SK-N-SH treated with all-trans-retinoic acid at 6 μM for 48 hours (cell line): ENCODE results near the gene HRH1.

ENCODE experiments used
- ARNTL ChIP-seq: fragments of 450-650 bp; formaldehyde crosslinking; IDR thresholded peaks from 2 replicates; pipeline ENCODE4 v1.5.0; 2020; ENCODE audit warnings: low read depth, mild to moderate bottlenecking, moderate library complexity, borderline replicate concordance
- CSDC2 ChIP-seq: fragments of 250-450 bp; sonication (Bioruptor Pico); IDR thresholded peaks from 2 replicates; pipeline ENCODE4 v1.5.0; 2020; ENCODE audit warnings: mild to moderate bottlenecking, moderate library complexity
- ESRRG ChIP-seq: fragments of 250-450 bp; sonication (Bioruptor Pico); IDR thresholded peaks from 2 replicates; pipeline ENCODE4 v1.6.1; 2021; ENCODE audit warnings: mild to moderate bottlenecking
- GLIS3 ChIP-seq: fragments of 250-450 bp; sonication (Bioruptor Pico); IDR thresholded peaks from 2 replicates; pipeline ENCODE4 v1.5.0; 2020; ENCODE audit warnings: mild to moderate bottlenecking, moderate library complexity
- PPARA ChIP-seq: fragments of 250-450 bp; sonication (Bioruptor Pico); IDR thresholded peaks from 2 replicates; pipeline ENCODE4 v1.5.0; 2020; ENCODE audit warnings: mild to moderate bottlenecking, borderline replicate concordance
- ZC3H10 ChIP-seq: fragments of 250-450 bp; sonication (Bioruptor Pico); IDR thresholded peaks from 2 replicates; pipeline ENCODE4 v1.5.1; 2021; ENCODE audit warnings: mild to moderate bottlenecking, moderate library complexity
- ZFP30 ChIP-seq: fragments of 450-650 bp; formaldehyde crosslinking; IDR thresholded peaks from 2 replicates; pipeline ENCODE4 v1.5.0; 2022; ENCODE audit warnings: mild to moderate bottlenecking, moderate library complexity
- ZNF565 ChIP-seq: fragments of 450-650 bp; formaldehyde crosslinking; conservative IDR thresholded peaks from 2 replicates; pipeline ENCODE4 v1.5.0; 2020; ENCODE audit warnings: low read depth, mild to moderate bottlenecking, moderate library complexity
- ZNF70 ChIP-seq: fragments of 450-650 bp; formaldehyde crosslinking; IDR thresholded peaks from 2 replicates; pipeline ENCODE4 v1.5.0; 2020; ENCODE audit warnings: mild to moderate bottlenecking, moderate library complexity
- TF ChIP-seq, protein P1 (sequence below): fragments of 250-450 bp; sonication (Bioruptor Pico); IDR thresholded peaks from 2 replicates; pipeline ENCODE4 v1.5.1; 2020; ENCODE audit warnings: low read depth, mild to moderate bottlenecking, moderate library complexity
- TF ChIP-seq, protein P2 (sequence below): fragments of 250-450 bp; sonication (Bioruptor Pico); IDR thresholded peaks from 2 replicates; pipeline ENCODE4 v1.8.0; 2021; ENCODE audit warnings: low read depth, mild to moderate bottlenecking, moderate library complexity, borderline replicate concordance
- TF ChIP-seq, protein P3 (sequence below): fragments of 250-450 bp; sonication (Bioruptor Pico); IDR thresholded peaks from 2 replicates; pipeline ENCODE4 v1.8.0; 2020; ENCODE audit warnings: mild to moderate bottlenecking, moderate library complexity, borderline replicate concordance

DNA sequence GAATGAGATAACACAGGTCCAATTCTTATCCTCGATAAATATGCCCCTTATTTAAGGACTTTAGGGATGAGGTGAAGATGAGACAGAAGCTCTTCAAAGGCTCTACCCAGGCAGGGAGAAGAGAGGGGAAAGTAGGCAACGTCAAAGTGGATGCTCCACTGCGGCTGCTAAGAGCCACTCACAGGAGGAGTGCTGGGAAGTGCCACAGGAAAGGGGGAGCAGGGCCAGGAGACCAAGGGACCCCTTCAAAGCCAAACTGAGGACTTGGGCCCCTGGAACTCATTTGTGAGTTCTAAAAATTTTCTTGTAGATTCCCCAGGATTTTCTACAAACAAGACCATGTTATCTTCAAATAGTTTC lies 70.6 kb downstream of the HRH1 start:
- TF ChIP-seq PPARA (CRISPR knock-in tag) (no peak), ZNF70 (CRISPR knock-in tag) (no peak), ZFP30 (no peak), CSDC2 (CRISPR knock-in tag) (no peak), GLIS3 (no peak), ZNF565 (CRISPR knock-in tag) (no peak), ESRRG (CRISPR knock-in tag) (no peak), ZC3H10 (CRISPR knock-in tag) (no peak), ARNTL (CRISPR knock-in tag) (no peak)
- TF ChIP-seq, protein P1, sequence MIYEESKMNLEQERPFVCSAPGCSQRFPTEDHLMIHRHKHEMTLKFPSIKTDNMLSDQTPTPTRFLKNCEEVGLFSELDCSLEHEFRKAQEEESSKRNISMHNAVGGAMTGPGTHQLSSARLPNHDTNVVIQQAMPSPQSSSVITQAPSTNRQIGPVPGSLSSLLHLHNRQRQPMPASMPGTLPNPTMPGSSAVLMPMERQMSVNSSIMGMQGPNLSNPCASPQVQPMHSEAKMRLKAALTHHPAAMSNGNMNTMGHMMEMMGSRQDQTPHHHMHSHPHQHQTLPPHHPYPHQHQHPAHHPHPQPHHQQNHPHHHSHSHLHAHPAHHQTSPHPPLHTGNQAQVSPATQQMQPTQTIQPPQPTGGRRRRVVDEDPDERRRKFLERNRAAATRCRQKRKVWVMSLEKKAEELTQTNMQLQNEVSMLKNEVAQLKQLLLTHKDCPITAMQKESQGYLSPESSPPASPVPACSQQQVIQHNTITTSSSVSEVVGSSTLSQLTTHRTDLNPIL (CRISPR knock-in tag): no peak
- TF ChIP-seq, protein P2, sequence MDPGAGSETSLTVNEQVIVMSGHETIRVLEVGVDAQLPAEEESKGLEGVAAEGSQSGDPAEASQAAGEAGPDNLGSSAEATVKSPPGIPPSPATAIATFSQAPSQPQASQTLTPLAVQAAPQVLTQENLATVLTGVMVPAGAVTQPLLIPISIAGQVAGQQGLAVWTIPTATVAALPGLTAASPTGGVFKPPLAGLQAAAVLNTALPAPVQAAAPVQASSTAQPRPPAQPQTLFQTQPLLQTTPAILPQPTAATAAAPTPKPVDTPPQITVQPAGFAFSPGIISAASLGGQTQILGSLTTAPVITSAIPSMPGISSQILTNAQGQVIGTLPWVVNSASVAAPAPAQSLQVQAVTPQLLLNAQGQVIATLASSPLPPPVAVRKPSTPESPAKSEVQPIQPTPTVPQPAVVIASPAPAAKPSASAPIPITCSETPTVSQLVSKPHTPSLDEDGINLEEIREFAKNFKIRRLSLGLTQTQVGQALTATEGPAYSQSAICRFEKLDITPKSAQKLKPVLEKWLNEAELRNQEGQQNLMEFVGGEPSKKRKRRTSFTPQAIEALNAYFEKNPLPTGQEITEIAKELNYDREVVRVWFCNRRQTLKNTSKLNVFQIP (CRISPR knock-in tag): no peak
- TF ChIP-seq, protein P3, sequence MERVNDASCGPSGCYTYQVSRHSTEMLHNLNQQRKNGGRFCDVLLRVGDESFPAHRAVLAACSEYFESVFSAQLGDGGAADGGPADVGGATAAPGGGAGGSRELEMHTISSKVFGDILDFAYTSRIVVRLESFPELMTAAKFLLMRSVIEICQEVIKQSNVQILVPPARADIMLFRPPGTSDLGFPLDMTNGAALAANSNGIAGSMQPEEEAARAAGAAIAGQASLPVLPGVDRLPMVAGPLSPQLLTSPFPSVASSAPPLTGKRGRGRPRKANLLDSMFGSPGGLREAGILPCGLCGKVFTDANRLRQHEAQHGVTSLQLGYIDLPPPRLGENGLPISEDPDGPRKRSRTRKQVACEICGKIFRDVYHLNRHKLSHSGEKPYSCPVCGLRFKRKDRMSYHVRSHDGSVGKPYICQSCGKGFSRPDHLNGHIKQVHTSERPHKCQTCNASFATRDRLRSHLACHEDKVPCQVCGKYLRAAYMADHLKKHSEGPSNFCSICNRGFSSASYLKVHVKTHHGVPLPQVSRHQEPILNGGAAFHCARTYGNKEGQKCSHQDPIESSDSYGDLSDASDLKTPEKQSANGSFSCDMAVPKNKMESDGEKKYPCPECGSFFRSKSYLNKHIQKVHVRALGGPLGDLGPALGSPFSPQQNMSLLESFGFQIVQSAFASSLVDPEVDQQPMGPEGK: no peak
